ENCODE results near the gene SRRM3.
"Not testable (repeated sequence)": the region's sequence is repeated elsewhere in the genome, so short reads cannot be mapped to it uniquely, and the experiment has no call there.

SRRM3 gene

DNA sequence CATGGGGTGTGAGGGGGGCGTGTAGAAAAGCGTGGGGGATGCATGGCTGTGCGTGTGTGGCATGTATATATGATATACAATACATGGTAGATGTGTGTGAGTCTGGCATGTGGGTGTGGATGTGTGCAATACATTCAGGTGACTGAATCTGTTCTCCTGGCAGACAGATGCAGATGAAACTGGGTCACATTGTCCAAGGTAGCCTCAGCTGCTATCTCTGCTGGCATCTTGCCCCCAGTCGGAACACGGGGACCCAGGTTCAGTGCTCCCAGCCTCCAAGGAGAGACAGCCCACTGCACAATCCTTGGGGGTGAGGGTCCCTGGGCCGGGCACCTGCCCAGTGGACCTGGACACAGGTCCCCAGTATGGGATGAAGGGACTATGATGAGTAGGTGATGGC, 12.4 kb upstream of the SRRM3 start:
- no peak for DNase-seq

GRCh38 chr7:76191783-76192240, 9.9 kb upstream of the SRRM3 start:
- no peak for DNase-seq

DNA sequence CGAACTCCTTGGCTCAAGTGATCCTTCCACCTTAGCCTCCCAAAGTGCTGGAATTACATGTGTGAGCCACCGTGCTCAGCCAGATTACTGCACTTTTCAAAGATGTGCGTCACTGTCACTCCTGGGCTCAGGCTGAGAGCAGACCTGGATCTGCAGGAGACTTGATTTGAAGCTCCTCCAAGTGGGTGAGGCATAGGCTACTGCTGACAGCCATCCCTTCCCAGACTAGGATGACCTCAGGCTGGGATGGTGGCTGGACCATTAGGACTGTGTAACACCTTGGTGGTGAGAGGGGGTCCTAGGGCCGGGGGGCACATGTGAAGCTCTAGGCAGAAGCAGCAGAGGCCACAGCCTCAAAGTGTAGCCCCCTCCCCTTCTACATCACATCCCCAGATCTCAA, 8.2 kb upstream of the SRRM3 start:
- no peak for DNase-seq

GRCh38 chr7:76193883-76194282, 7.8 kb upstream of the SRRM3 start:
- DNase-seq, result no peak

- DNase-seq, result no peak
Observed at GRCh38 chr7:76196786-76197185, 4.9 kb upstream of the SRRM3 start.

DNA sequence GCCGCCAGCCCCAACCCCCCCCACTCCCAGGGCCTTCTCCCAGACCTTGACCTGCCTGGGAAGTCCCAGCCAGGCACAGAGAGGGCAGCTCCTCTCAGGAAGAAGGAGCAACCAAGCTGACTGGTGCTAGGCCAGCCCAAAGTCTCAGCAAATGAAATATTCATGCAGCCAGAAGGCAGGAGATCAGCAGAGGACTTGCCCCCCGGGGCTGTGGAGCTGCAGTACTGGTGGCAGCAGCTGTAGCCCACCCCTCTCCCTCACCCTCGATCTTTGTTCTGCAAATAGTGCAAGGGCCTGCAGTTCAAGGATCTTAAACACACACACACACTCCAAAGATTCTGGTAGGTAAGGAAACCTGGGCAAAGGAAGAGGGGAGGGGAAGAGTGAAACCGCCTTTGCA, 3.5 kb upstream of the SRRM3 start:
- no peak for DNase-seq

DNA sequence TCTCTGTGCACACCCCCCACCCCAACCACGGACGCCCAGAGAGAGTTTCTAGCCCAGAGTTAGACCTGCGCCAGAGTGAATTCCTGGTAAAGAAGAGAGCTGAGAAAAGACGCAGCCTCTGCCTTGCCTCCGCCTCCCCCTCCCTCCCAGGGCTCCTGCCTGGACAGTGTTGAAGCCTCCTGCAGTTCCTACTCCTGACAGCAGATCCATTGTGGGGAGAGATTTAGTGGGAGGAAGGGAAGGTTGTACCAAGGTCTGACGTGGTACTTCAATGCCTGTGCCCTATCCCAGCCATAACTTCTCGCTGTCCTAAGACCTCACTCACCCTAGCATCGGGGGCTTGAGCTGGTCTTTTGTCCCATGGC, 952 bp downstream of the SRRM3 start:
- DNase-seq, result no peak

DNA sequence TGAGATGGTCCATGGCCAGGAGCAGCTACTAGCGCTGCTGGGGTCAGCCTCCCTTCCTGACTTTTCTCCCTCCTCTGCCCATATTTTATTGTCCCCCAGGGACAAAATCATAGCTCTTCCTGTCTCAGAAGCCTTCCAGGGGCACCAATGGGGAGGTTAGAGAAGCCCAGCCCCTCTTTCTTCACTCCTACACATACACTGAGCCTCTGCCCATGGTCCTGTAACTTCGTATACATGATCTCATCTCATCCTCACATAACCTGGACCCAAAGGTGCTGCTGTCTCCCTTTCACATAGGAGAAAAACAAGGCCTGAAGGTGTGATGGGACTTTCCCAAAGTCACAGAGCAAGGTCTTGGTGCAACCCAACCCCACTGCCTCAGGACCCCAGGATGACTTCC, 2.5 kb downstream of the SRRM3 start:
- no peak for DNase-seq

DNA sequence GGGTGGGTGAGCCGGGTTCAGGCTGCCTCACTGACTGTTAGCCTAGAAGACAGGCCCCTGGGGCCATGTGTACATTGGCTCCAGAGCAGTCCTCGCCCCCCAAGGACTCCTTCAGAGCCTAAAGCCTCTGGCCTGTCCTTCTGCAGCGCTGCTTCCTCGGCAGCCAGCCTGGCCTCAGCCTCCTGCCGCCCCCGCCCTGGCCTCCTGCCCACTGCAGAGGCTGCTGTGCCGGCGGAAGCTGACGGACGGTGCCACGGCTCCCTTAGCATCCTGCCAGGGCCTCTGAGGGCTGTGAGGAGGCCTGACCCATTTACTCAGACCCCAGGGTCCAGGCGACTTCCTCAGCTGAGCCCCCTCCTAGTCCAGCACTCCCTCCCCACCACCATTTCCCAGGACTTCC, 4.9 kb downstream of the SRRM3 start:
- DNase-seq, result no peak

GRCh38 chr7:76209310-76209709, 7.6 kb downstream of the SRRM3 start:
- no peak for DNase-seq

GRCh38 chr7:76211216-76211615, 9.5 kb downstream of the SRRM3 start:
- no peak for DNase-seq

- not testable (repeated sequence) for DNase-seq
Observed at GRCh38 chr7:76215349-76215748, 13.7 kb downstream of the SRRM3 start.

DNA sequence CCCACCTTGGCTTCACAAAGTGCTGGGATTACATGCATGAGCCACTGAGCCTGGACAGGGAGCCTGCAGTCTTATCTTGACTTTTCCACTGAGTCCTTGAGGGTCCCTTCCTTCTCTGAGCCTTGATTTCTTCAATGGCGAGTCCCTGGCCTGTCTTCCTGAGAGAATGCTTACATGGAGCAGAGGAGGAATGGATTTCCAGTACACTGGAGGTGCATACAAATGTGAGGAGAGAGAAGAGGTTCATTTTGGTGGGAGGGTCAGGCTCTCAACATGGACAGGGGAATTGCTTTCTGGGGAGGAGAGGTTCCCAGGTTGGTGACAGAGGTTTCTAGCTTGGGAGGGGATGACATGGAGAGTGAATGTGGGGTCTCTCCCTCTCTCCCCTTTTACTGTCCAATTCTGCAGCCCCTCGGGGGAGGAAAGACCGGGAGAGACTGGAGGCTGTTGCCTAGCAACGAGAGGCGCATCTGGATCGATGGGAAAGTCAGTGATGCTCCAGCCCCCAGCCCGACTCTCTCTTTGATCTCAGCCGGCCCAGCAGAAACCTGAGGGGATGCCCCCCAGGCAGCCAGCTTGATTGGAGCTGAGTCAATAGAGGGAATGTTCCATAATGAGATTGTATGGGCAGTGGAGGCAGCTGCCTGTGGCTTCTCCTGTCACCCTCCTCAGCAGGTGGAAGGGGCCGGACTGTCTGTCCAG, 14.8 kb downstream of the SRRM3 start:
- DNase-seq, result no peak

DNA sequence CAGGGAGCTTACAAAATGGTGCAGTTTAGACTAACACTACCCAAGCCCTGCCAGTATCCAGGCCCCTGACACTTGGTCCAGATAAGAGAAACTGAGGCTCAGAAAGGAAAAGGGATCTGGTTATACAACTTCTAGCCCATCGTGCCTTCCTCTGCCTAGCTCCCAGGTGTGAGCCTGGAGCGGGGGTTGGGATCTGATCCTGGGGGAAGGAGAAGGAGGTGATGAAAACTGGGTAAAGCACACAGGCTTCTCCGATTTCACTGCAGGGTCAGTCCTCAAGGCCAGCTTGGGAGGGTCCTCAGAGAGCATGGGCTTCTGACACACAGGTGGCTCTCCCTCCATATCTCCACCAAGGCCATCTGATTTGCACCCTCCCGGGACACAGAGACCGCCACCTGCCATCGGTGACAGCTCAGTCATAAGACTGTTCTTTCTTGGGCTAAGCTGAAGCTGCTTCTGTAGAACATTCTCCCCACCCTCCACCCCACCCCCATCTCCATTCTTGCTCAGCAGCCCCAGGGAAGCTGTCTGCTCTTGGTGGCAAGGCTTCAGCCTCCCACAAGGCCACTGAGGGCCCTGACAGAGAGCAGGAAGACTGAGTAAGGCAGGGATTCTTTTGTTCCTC, 16.4 kb downstream of the SRRM3 start:
- no peak for DNase-seq

DNA sequence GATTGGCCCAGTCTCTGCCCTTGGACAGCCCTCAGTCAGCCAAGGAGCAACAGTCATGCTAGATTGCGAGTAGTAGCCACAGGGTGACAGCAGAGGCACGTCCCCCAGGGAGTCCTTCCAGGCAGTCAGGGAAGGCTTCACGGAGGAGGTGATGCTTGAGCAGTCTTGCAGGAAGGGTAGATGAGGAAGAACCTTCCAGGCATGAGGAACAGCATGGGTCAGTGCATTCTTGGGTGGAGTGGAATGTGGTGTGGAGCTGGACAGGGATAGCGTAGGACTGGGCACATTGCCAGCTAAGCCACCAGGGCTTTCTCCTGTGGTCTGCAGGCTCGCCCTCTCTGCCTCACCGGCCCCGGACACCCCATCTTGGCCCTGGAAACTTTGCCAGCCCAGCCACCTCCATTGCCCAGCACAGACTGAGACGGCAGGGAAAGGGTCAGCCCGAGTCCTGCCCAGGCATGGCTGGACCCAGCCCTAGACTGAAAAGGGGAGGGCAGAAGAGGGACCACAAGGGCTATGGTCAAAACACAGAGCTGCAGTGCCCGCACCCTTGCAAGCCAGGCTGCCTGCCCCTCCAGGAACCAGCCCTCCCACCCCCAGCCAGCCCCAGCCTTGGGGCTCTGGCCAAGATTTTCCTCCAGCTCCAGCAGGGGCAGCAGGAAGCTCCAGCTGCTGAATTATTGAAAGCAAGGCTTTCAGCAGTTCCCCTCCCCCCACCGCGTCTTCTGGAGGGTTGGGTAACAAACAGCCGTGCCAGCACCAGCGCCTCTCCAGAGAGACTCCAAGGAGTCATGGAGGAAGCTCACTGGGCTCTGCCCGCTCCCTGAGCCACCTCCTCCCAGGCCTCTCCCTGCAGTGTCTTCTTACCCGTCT, 18.7 kb downstream of the SRRM3 start:
- no peak for DNase-seq

- no peak for DNase-seq
Observed at GRCh38 chr7:76222333-76222732, 20.6 kb downstream of the SRRM3 start.

GRCh38 chr7:76222839-76223238, 21.1 kb downstream of the SRRM3 start:
- no peak for DNase-seq

GRCh38 chr7:76223286-76223972, 21.7 kb downstream of the SRRM3 start:
- no peak for DNase-seq

DNA sequence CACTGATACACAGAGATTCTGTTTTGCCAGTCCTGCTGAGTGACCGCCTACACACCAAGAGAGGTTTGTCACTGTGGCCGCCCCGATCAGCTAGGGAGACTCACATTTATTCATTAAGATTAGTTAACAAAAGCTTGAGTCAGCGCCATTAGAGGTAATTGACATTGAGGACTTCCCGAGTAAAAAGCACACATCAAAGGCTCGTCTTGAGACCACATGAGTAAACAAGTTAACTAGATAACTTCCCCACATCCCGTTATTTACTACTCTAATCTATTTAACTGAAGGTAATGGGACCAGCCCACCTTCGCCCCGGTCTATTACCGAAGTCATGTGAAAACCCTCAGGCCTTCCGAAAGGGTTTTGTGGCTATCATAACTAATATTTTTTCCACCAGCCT, 23.0 kb downstream of the SRRM3 start:
- no peak for DNase-seq

GRCh38 chr7:76225379-76225778, 23.7 kb downstream of the SRRM3 start:
- DNase-seq, result peak in 1 of 2 donors; percentile 4

- DNase-seq, result no peak
Observed at GRCh38 chr7:76225951-76226350, 24.3 kb downstream of the SRRM3 start.

DNA sequence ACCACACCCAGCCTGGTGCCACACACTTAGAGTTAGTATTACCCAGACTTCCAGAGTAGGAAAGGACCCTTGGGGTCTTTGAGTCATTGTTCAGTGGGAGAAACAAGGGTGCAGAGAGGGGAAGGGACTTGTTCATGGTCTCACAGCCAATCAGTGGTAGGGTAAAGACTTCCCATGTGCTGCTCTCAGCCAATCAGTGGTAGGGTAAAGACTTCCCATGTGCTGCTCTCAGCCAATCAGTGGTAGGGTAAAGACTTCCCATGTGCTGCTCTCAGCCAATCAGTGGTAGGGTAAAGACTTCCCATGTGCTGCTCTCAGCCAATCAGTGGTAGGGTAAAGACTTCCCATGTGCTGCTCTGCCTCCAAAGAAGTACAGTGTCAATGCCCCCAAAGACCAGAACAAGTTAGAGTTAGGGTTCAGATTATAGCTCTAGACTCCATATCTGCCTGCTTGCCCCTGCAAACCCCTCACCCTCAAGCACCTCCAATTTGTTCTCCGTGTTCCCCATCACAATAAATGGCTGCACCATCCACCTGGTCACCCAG, 25.3 kb downstream of the SRRM3 start:
- not testable (repeated sequence) for DNase-seq

DNA sequence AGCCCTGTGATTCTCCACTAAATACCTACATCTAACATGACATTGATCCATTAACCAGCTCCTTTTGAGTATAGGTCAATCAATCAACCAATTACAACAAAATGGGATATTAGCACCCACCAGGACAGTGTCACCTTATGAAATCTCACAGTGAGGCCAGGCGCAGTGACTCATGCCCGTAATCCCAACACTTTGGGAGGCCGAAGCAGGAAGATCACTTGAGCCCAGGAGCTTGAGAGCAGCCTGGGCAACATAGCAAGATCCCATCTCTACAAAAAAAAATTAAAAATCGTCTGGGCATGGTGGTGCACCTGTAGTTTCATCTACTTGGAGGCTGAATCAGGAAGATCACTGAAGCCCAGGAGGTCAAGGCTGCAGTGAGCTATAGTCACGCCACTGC, 28.5 kb downstream of the SRRM3 start:
- DNase-seq, result no peak
